ENCODE results near the gene SYCP2.
"Not testable (repeated sequence)": the region's sequence is repeated elsewhere in the genome, so short reads cannot be mapped to it uniquely, and the experiment has no call there.

SYCP2 gene

DNA sequence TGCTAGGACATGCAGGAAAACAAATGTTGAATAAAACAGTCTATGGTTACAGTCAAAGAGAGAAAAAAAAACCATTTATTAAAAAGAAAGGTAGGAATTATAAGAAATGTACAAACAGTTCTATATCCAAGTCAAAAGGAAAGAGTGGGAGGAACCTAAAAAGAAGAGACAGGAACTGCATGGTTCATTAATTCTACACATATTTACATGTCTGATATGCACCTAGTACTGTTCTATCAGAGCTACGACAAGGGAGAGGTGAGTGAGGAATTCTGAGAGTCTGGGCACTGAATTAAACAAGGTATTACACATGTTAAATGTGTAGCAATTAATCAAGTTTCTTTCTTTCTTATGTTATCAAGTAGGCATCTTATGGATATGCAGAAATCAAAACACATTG is 41.9 kb downstream of the SYCP2 start:
- no peak for DNase-seq

DNA sequence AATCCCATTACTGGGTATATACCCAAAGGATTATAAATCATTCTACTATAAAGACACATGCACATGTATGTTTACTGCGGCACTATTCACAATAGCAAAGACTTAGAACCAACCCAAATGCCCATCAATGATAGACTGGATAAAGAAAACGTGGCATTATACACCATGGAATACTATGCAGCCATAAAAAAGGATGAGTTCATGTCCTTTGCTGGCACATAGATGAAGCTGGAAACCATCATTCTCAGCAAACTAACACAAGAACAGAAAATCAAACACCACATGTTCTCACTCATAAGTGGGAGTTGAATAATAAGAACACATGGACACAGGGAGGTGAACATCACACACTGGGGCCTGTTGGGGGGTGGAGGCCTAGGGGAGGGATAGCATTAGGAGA is 43.4 kb downstream of the SYCP2 start:
- not testable (repeated sequence) for DNase-seq

- DNase-seq = no peak
These were observed 45.4 kb downstream of the SYCP2 start for GRCh38 chr20:59888050-59888449.

- no peak for DNase-seq
These were observed 48.9 kb downstream of the SYCP2 start for GRCh38 chr20:59884494-59884893.

DNA sequence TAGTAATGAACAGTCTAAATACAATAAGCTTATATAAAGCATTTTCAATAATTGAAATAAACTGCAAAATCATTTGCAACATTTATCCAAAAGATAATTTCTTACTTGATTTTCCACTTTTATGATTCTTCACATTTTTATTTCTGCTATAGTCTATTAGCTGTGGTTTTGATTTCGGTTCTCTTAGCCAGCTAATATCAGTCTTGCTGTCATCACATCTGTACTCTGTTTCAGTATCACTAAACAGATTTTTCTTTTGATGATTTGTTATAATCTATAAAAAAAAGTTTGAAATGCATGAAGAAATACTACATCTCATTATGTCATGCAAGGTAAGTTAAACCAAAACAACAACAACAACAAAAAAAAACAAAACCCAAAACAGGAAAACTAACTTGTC is 53.2 kb downstream of the SYCP2 start:
- DNase-seq = no peak

- no peak for DNase-seq
These were observed 60.0 kb downstream of the SYCP2 start for GRCh38 chr20:59873409-59873808.

DNA sequence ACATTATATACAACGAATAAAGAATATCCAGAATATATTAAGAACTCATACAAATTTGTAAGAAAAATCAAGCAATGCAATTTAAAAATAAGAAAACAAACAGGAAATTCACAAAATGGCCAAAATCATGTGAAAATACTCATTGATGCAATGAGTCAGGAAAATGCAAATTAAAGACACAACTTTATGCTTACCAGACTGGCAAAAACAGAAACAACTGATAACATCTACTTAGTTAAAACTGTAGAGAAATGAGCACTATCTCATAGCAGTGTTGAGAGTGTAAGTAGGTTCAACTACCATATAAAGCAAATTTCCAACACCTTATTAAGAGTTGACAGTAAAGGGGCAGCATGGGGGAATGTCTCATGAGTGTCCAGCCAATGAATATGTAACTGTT is 62.3 kb downstream of the SYCP2 start:
- DNase-seq = no peak

DNA sequence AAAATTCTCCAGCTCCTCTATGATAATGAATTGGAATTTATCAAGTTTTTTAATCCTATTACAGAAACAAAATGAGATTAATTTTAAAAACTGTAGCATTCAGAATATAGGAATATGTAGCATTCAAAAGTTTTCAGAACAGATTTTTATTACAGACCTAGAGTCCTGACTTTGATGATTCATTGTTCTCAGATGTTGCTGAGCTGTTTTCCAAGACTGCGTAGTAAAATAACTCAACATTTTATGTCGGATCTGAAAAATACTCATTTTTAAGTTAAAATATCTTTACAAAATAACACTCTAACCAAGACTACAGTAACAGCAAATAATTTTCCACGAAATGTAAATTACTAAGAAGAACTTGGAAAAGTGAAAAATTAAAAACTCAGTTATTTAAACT is 67.1 kb downstream of the SYCP2 start:
- no peak for DNase-seq

- no peak for DNase-seq
These were observed 68.7 kb downstream of the SYCP2 start for GRCh38 chr20:59864726-59865125.

DNA sequence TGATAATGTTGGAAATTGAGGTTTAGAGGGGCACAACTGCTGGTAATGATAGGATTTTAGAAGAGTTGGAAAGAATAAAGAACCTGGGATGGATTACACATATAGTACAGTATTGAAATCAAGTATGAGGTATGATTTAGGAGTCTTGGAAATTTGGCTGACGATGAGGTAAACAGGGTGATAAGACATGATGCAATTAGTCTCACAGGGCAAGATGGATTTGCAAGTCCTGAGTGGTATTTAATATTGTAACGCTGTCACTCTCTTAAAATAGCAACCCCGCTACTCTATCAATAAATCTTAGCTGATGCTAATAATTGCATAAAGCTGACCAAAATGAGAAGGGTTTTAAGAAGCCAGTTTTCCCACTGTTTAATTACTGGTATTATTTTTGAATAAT is 70.4 kb downstream of the SYCP2 start:
- DNase-seq = no peak

- no peak for DNase-seq
These were observed 72.0 kb downstream of the SYCP2 start for GRCh38 chr20:59861401-59861800.

DNA sequence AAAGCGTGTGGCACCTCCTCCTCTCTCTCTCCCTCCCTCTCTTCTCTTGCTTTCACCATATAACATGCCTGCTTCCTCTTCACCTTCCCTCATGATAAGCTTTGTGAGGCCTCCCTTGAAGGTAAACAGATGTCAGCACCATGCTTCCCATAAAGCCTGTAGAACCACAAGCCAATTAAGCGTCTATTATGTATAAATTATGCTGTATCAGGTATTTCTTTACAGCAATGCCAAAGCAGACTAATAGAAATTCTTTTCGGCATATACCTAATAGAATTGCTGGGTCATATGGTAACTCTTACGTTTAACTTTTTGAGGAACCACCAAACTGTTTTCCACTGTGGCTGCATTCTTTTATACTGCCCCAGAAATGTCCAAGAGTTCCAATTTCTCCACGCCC is 75.0 kb downstream of the SYCP2 start:
- no peak for DNase-seq

- DNase-seq = no peak
These were observed 75.5 kb downstream of the SYCP2 start for GRCh38 chr20:59857966-59858365.

- DNase-seq = not testable (repeated sequence)
These were observed 76.5 kb downstream of the SYCP2 start for GRCh38 chr20:59856941-59857340.

- not testable (repeated sequence) for DNase-seq
These were observed 76.9 kb downstream of the SYCP2 start for GRCh38 chr20:59856526-59856925.

GRCh38 chr20:59850018-59850641 is 83.3 kb downstream of the SYCP2 start:
- peak; percentile 0 for DNase-seq

DNA sequence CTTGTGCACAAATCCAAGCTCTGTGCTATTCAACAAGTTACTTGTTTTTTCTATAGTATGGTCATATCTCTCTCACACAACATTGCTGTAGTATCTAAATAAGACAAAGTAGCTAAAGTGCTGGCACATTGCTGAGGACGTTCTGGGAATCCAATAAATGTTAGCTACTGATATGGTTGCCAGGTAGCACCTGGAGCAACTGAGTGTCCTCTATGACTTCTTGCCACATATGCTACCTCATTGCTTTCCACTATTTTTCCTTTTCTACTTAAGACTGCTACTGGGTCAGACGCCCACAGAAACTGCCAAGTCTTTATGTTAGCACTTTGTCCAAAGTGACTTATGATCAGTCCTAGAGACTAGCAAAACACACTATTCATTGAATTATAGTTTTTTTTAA is 85.3 kb downstream of the SYCP2 start:
- DNase-seq = no peak

- no peak for DNase-seq
These were observed 88.0 kb downstream of the SYCP2 start for GRCh38 chr20:59845472-59845871.

DNA sequence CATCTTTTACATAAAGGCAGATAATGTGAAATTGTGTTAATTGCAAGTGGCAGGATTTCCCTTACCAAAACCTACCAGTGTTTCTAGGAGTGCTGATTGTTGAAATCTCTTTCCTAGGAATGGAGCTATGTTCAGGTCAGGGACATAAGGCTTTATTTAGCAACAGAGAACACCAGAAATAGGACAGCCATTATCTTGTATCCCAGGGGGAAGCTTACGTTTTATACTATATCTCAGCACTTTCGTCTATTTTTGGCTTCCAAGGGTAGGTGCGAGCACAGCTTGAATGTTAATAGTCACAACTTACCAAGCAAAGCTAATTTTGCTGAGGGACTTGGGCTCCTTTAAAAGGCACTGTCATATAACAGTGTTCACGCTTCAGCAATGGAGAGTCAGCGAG is 94.0 kb downstream of the SYCP2 start:
- DNase-seq = no peak

GRCh38 chr20:59837623-59838394 is 95.6 kb downstream of the SYCP2 start:
- DNase-seq = no peak

- DNase-seq = no peak
These were observed 96.7 kb downstream of the SYCP2 start for GRCh38 chr20:59836767-59837166.

- no peak for DNase-seq
These were observed 97.7 kb downstream of the SYCP2 start for GRCh38 chr20:59835448-59836395.

GRCh38 chr20:59835057-59835447 is 98.4 kb downstream of the SYCP2 start:
- DNase-seq = no peak

Data from NCI-H1694 (cell line).